Stimulated activated CD8-positive, alpha-beta memory T cell treated with anti-CD3 and anti-CD28 coated beads, Interleukin-4, amount 100 ng/mL, for 48 hours (primary cell): ENCODE results near the gene KNTC1.

Source experiments
- DNase-seq: peaks from one replicate; pipeline ENCODE4 v3.0.0-alpha.2; 2020

Gene KNTC1

GRCh38 chr12:122659579-122659978 is 132.5 kb downstream of the KNTC1 start:
- no peak for DNase-seq

GRCh38 chr12:122661246-122661645 is 134.2 kb downstream of the KNTC1 start:
- DNase-seq, result no peak

GRCh38 chr12:122661938-122662337 is 134.9 kb downstream of the KNTC1 start:
- no peak for DNase-seq

- no peak for DNase-seq
Measured at GRCh38 chr12:122665349-122665748, 138.3 kb downstream of the KNTC1 start.

- DNase-seq, result no peak
Measured at GRCh38 chr12:122665759-122666158, 138.7 kb downstream of the KNTC1 start.

GRCh38 chr12:122668268-122668667 is 141.2 kb downstream of the KNTC1 start:
- DNase-seq, result no peak

- DNase-seq, result no peak
Measured at GRCh38 chr12:122669397-122670070, 142.5 kb downstream of the KNTC1 start.

GRCh38 chr12:122672515-122672914 is 145.5 kb downstream of the KNTC1 start:
- no peak for DNase-seq
